Vagina (tissue), 2 donors: Measurements from ENCODE around the gene MAGEH1.

Experiments
- CTCF ChIP-seq, 3 experiments: fragments of 450-650 bp in 2 of 3; fragments of 200-600 bp in 1 of 3; sonication (generic) in 1 of 3; IDR thresholded peaks; one replicate each; pipeline ENCODE4 v1.5.1; 2017 to 2019; ENCODE audit warnings: antibody characterized with exemption in 3 of 3, mild to moderate bottlenecking in 2 of 3, moderate library complexity in 2 of 3
- POLR2AphosphoS5 ChIP-seq, 2 donors: sonication (generic); formaldehyde crosslinking; IDR thresholded peaks; one replicate each; pipeline ENCODE4 v1.9.0; 2017; ENCODE audit warnings: antibody characterized with exemption in 2 of 2, mild to moderate bottlenecking in 2 of 2, low read depth in 1 of 2; ENCODE audit not compliant: insufficient read depth in 1 of 2

- no peak for TF ChIP-seq CTCF (IDR thresholded peaks at IDR 0.05)
- TF ChIP-seq POLR2AphosphoS5 (IDR thresholded peaks at IDR 0.05; ENCODE audit: insufficient read depth in 1 of 2, low read depth in 1 of 2): no peak
Measured at GRCh38 chrX:55450259-55450658, 1.7 kb upstream of the MAGEH1 start.
